ENCODE data around the gene UPF1.

Gene UPF1

DNA sequence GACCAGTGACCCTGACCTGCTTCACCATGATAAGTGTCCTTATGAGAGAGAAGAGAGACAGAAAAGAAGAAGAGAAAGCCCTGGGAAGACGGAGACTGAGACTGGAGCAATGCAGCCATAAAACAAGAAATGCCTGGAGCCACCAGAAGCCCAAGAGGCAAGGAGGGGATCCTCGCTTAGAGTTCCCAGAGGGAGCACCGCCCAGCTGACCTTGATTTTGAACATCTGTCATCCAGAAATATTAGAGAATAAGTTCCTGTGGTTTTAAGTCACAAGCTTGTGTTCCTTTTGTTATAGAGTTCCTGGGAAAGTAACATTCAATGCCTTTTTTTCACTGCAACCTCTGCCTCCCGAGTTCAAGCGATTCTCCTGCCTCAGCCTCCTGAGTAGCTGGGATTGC is 44.0 kb downstream of the UPF1 start:
- DNase-seq (ENCODE audit: low read depth): peak; percentile 83
- no peak for TF ChIP-seq CTCF (conservative IDR thresholded peaks at IDR 0.05; ENCODE audit: low read length)
- H3K4me3 ChIP-seq (ENCODE audit: low read length): no peak overlapping the region

DNA sequence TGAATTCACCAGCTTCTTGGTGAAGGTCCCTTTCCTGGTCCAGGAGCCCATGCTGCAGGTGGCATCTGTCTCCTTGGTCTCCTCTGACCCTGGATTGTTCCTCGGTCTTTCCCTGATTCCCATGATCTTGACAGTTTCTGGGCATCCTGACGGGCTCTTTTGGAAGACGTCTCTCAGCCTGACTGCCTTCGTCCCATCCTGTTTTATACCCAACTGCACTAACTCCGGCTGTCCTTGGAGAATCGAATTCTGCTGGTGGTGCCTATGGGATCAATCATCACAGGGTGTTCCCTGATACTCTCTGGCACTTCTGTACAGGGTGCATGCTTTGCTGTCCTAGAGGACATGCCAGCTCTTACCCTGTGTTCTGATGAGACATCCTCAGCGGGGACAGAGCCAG is 45.1 kb downstream of the UPF1 start:
- H3K4me3 ChIP-seq (ENCODE audit: low read length): no peak overlapping the region
- no peak for DNase-seq (ENCODE audit: low read depth)
- no peak for TF ChIP-seq CTCF (conservative IDR thresholded peaks at IDR 0.05; ENCODE audit: low read length)

DNA sequence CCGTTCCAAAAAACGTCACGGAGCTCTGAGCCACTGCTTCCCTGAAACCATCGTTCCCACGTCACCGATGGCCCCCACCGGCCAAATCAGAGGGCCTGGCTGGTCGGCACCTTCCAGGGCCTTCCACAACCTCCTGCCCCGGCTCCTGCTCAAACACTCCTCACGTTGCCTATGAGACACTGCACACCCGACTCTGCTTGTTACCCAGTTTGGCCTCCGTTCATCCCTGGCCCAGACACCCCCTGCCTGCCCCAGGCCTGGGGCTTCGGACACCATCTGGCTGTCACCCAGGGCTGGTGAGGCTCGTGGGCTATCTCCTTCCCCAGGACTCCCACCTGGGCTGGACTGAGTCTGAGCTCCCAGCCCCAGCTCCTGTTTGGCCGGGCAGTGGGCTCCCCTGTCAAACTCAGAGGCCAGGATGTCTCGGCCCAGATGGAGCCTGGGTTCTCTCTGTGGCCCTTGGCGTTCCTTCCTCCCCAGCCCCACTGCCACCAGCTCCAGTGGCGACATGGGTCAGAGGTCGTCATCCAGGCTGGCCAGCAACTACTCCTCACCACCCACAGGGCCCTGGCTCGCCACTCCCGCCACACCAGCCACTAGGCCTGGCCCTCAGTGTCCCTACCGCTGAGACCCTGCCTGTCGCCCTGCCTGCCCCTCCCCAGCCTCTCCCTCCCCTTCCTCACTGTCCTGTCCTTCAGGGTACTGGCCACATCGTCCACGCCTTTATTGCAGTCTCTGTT is 46.5 kb downstream of the UPF1 start:
- no peak for TF ChIP-seq CTCF (conservative IDR thresholded peaks at IDR 0.05; ENCODE audit: low read length)
- no peak overlapping the region for H3K4me3 ChIP-seq (ENCODE audit: low read length)
- no peak for DNase-seq (ENCODE audit: low read depth)

- TF ChIP-seq CTCF (conservative IDR thresholded peaks at IDR 0.05; ENCODE audit: low read length): no peak
- no peak for DNase-seq (ENCODE audit: low read depth)
- H3K4me3 ChIP-seq (ENCODE audit: low read length): no peak overlapping the region
Measured at GRCh38 chr19:18878858-18879578, 47.3 kb downstream of the UPF1 start.

GRCh38 chr19:18879579-18880373 is 48.0 kb downstream of the UPF1 start:
- no peak for TF ChIP-seq CTCF (conservative IDR thresholded peaks at IDR 0.05; ENCODE audit: low read length)
- DNase-seq (ENCODE audit: low read depth): no peak
- H3K4me3 ChIP-seq (ENCODE audit: low read length): no peak overlapping the region

- no peak for DNase-seq (ENCODE audit: low read depth)
- no peak for TF ChIP-seq CTCF (conservative IDR thresholded peaks at IDR 0.05; ENCODE audit: low read length)
- H3K4me3 ChIP-seq (ENCODE audit: low read length): no peak overlapping the region
Measured at GRCh38 chr19:18881491-18881890, 49.7 kb downstream of the UPF1 start.
